Measurements from ENCODE around the gene SLFN12L. TPM values are rescaled to one million over a fixed set of nuclear protein-coding genes. Genes with fewer than 3 reads are reported as not detected.

The SLFN12L gene
- polyA plus RNA-seq, 1 donor (not counting 4 experiments of a cell fraction or from before 2014, with no cell fraction given): 0.09 TPM

GRCh38 chr17:35433075-35433894 lies 104.2 kb downstream of the SLFN12L start:
- H3K79me2 ChIP-seq (ENCODE audit: control insufficient read depth, insufficient read depth, low read length): peaks cover 21% of the 10 kb centered on the region
- H3K9me3 ChIP-seq (ENCODE audit: control insufficient read depth, low read depth, low read length): no peaks in the 10 kb centered on the region
- H3K4me3 ChIP-seq (ENCODE audit: control insufficient read depth in 2 of 3, extremely low read depth in 1 of 3, insufficient read depth in 2 of 3, low read depth in 1 of 3, low read length in 3 of 3): peak overlapping the region; percentile 47 to 83 (median 59)
- H4K20me1 ChIP-seq (ENCODE audit: control insufficient read depth, extremely low read depth, insufficient read depth, low read length): no peaks in the 10 kb centered on the region
- H3K9me1 ChIP-seq (ENCODE audit: control insufficient read depth, extremely low read depth, insufficient read depth, low read length): no peaks in the 10 kb centered on the region
- peak overlapping the region; percentile 70 for H3K27ac ChIP-seq (ENCODE audit: control insufficient read depth, insufficient read depth, low read length)
- H3K4me2 ChIP-seq (ENCODE audit: control insufficient read depth, extremely low read depth, insufficient read depth, low read depth, low read length): peak overlapping the region; percentile 85
- FAIRE-seq (peak; percentile 97), DNase-seq (ENCODE audit: low read depth, low spot score) (peak; percentile 98)
- H3K36me3 ChIP-seq (ENCODE audit: control insufficient read depth in 2 of 2, extremely low read depth in 1 of 2, insufficient read depth in 2 of 2, low read length in 2 of 2): no peaks in the 10 kb centered on the region
- H2AFZ ChIP-seq (ENCODE audit: control insufficient read depth, low read length): peak overlapping the region; percentile 77
- TF ChIP-seq EZH2 (IDR thresholded peaks at IDR 0.05; ENCODE audit: low read length) (no peak), CTCF (optimal IDR thresholded peaks at IDR 0.05 in 1 of 3, IDR thresholded peaks at IDR 0.05 in 1 of 3, conservative IDR thresholded peaks at IDR 0.05 in 1 of 3; ENCODE audit: extremely low read depth in 1 of 3, insufficient read depth in 2 of 3, low read length in 3 of 3) (peak in 2 of 3 experiments; percentile 18 to 30)
- peak overlapping the region; percentile 62 for H3K9ac ChIP-seq (ENCODE audit: control insufficient read depth, extremely low read depth, insufficient read depth, low read length)
- dilution Hi-C loops (cut with MboI; ENCODE audit: extremely low pct_ligation_motif_present, low sequenced_read_pairs): no loop called here
- H3K4me1 ChIP-seq (ENCODE audit: control insufficient read depth, extremely low read depth, insufficient read depth, low read length): peaks cover 8% of the 10 kb centered on the region
- no peaks in the 10 kb centered on the region for H3K27me3 ChIP-seq (ENCODE audit: control insufficient read depth, extremely low read depth, insufficient read depth, low read length)

- Histone ChIP-seq H3K9me1 (ENCODE audit: control insufficient read depth, extremely low read depth, insufficient read depth, low read length) (no peaks in the 10 kb centered on the region), H3K4me3 (ENCODE audit: control insufficient read depth in 2 of 3, extremely low read depth in 1 of 3, insufficient read depth in 2 of 3, low read depth in 1 of 3, low read length in 3 of 3) (peak within 1 kb of the TSS; percentile 47 to 83 (median 59)), H3K4me2 (ENCODE audit: control insufficient read depth, extremely low read depth, insufficient read depth, low read depth, low read length) (peak within 1 kb of the TSS; percentile 85), H3K36me3 (ENCODE audit: control insufficient read depth in 2 of 2, extremely low read depth in 1 of 2, insufficient read depth in 2 of 2, low read length in 2 of 2) (no peaks in the 10 kb centered on the region), H4K20me1 (ENCODE audit: control insufficient read depth, extremely low read depth, insufficient read depth, low read length) (no peaks in the 10 kb centered on the region), H3K27ac (ENCODE audit: control insufficient read depth, insufficient read depth, low read length) (peak within 1 kb of the TSS; percentile 70), H2AFZ (ENCODE audit: control insufficient read depth, low read length) (peak within 1 kb of the TSS; percentile 77), H3K27me3 (ENCODE audit: control insufficient read depth, extremely low read depth, insufficient read depth, low read length) (no peaks in the 10 kb centered on the region), H3K9ac (ENCODE audit: control insufficient read depth, extremely low read depth, insufficient read depth, low read length) (peak within 1 kb of the TSS; percentile 62), H3K9me3 (ENCODE audit: control insufficient read depth, low read depth, low read length) (no peaks in the 10 kb centered on the region), H3K79me2 (ENCODE audit: control insufficient read depth, insufficient read depth, low read length) (peaks cover 21% of the 10 kb centered on the region), H3K4me1 (ENCODE audit: control insufficient read depth, extremely low read depth, insufficient read depth, low read length) (peaks cover 8% of the 10 kb centered on the region)
- peak; percentile 85 for FAIRE-seq
- dilution Hi-C loops (cut with MboI; ENCODE audit: extremely low pct_ligation_motif_present, low sequenced_read_pairs): no loop called here
- peak; percentile 70 for DNase-seq (ENCODE audit: low read depth, low spot score)
- TF ChIP-seq EZH2 (IDR thresholded peaks at IDR 0.05; ENCODE audit: low read length): no peak
- no peak for TF ChIP-seq CTCF (optimal IDR thresholded peaks at IDR 0.05 in 1 of 3, IDR thresholded peaks at IDR 0.05 in 1 of 3, conservative IDR thresholded peaks at IDR 0.05 in 1 of 3; ENCODE audit: extremely low read depth in 1 of 3, insufficient read depth in 2 of 3, low read length in 3 of 3)
Measured at GRCh38 chr17:35432176-35433074, 105.1 kb downstream of the SLFN12L start, which contains the start of gene SLFN12. TSS of gene SLFN12 (minus strand) at chr17:35432500. CDS start at chr17:35423028, 9,472 bp downstream.

All from keratinocyte (primary cell).